SIG-M5 (cell line): Measurements from ENCODE around the gene RNF214.
"Not testable (repeated sequence)": the region's sequence is repeated elsewhere in the genome, so short reads cannot be mapped to it uniquely, and the experiment has no call there.

Experiments
- DNase-seq: peaks from one replicate; lab custom pipeline; 2025; lab: John Stamatoyannopoulos, UW

The RNF214 gene

GRCh38 chr11:117197516-117198456, 34.7 kb upstream of the RNF214 start:
- DNase-seq, result no peak

DNA sequence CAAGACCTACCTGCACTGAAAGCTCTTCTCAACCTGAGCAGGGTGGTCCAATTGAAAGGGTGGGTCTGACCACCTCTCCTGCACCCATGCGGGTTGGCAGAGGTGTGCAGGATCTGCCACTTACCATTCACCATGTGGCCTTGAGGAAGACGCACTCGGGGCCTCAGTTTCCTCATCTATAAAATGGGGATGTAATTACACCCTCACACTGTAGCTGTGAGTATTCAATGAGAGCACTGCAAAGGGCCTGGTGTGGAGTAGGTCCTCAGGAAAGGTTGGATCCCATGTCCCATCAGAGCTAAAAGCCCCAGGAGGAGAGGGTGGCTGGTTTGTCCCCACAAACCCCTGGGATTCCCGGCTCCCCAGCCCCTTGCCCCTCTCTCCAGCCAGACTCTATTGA, 33.9 kb upstream of the RNF214 start:
- no peak for DNase-seq

- DNase-seq, result no peak
Measured at GRCh38 chr11:117199053-117199915, 33.2 kb upstream of the RNF214 start, which contains the start of gene TAGLN. TAGLN (plus strand) TSS chr11:117199370; CDS start chr11:117203014, 3,644 bp downstream.

- DNase-seq, result no peak
Measured at GRCh38 chr11:117199916-117200812, 32.3 kb upstream of the RNF214 start.

DNA sequence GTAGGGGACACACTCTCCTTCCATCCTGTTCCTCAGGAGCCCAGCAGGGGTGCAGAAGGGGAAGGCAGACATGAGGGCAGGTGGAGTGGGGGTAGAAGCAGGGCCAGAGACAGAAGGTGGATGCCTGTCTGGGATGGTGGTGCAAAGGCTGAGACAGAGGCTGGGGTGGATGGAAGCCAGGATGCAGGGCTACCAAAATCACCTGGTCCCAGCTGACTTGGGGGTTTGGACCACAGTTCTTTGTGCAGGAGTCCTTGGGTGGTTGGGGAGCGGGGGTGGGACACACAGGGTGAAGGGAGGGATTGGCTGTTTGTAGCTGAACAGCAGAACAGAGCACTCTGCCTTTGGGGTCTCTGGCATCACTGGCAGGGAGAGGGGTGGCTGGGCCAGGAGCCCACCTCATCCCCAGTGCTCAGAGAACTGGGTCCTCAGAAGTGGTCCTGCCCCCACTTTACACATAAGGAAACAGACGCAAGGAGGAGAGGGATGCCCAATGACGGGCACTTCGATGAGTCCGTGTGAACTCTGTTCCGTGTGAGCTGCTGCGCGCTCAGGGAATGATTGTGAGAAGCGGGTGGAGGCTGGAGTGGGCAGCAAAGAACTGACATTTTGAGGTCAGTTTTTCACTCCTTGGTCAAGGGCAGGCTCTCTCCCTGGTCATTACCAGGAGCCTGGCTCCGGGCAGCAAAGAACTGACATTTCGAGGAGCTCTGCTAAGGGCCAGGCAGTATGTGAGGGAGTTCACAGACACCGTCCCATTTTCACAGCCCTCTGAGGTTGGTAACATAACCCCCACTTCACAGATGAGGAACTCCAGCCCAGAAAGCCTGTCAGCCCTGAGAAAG, 31.4 kb upstream of the RNF214 start:
- no peak for DNase-seq

- no peak for DNase-seq
Measured at GRCh38 chr11:117201658-117202305, 30.7 kb upstream of the RNF214 start.

DNA sequence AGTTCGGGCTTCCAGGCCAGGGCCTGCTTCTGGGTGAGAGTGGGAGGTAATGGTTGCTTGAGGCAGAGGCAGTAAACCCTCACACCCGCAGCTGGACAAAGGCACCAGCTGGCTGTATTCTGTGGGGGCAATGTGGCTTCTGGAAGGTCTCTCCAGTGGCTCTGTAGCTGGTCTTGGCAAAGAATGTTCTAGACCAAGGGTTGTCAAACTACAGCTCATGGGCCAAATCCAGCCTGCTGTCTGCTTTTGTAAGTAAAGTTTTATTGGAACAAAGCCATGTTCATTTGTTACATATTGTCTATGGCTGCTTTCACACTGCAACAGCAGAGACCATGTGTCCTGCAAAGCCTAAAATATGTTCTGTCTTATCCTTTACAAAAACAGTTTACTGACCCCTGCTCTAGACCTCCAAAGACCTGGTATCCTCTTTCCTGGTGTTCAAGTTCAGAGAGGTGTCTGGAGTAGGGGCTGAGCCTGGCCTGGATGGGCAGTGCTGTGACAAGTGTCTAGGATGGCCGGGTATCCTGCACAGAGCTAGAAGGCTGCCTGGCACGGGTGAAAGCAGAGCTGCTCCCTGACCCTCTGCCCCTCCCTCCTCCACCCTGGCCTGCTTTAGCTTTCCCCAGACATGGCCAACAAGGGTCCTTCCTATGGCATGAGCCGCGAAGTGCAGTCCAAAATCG, 29.9 kb upstream of the RNF214 start:
- no peak for DNase-seq

DNA sequence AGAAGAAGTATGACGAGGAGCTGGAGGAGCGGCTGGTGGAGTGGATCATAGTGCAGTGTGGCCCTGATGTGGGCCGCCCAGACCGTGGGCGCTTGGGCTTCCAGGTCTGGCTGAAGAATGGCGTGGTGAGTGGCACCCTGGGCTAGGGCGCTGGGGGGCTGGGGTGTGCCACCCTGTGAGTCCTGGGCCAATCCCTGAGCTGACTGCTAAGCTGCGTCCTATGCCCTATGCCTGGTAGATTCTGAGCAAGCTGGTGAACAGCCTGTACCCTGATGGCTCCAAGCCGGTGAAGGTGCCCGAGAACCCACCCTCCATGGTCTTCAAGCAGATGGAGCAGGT, 29.4 kb upstream of the RNF214 start:
- no peak for DNase-seq

DNA sequence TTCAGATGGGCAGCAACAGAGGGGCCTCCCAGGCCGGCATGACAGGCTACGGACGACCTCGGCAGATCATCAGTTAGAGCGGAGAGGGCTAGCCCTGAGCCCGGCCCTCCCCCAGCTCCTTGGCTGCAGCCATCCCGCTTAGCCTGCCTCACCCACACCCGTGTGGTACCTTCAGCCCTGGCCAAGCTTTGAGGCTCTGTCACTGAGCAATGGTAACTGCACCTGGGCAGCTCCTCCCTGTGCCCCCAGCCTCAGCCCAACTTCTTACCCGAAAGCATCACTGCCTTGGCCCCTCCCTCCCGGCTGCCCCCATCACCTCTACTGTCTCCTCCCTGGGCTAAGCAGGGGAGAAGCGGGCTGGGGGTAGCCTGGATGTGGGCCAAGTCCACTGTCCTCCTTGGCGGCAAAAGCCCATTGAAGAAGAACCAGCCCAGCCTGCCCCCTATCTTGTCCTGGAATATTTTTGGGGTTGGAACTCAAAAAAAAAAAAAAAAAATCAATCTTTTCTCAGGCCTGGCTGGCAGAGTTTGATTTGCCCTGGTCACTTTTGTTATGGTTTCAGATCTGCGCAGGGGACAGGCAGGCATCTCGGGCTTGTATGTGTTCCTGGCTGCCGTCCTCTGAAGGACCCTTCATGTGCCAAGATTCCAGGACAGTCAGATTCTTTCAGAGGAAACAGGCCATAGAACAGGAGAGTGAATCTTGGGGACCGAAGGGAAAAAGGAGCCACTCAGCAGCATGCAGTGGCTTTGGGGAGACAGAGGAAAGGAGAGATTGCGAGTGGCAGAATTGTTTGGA, 28.0 kb upstream of the RNF214 start:
- no peak for DNase-seq

- DNase-seq, result no peak
Measured at GRCh38 chr11:117205211-117205818, 27.2 kb upstream of the RNF214 start.

- DNase-seq, result not testable (repeated sequence)
Measured at GRCh38 chr11:117206111-117206510, 26.4 kb upstream of the RNF214 start.

GRCh38 chr11:117206859-117207258, 25.6 kb upstream of the RNF214 start:
- not testable (repeated sequence) for DNase-seq

DNA sequence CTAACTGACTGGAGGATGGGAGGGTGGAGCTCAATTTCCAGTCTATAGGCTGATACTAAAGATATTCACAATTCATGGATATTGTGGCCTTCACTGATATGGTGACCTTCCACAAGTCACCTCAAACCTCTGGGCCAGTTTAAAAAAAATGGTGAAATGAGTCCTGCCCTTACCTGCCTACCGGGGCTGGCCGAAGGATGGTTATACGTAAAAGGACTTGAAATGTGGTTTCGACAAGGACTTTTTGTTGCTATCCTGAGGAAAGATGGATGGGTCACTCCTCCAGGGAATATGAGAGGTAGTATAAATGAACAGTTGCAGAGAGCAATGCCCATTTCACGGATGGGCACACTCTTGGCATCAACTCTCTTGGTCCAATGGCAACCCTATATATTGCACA, 25.0 kb upstream of the RNF214 start:
- not testable (repeated sequence) for DNase-seq

DNA sequence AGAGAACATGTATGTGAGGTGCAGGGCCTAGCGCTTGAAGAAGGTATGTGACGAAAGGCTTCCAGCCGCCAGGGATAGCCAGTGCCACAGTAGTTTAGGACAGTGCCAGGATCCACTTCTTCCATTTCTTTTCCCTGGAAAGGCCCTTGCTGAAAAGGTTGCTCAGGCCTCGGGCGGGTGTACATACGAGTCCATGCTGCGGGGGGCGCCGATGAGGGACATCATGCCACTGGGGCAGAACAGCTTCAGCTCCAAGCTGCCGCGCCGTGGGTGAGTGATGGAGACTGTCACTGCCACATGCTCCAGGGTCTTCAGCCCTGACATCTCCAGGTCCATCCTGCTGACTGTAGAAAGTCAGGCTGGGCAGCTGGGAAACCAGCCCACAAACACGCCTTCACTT, 23.8 kb upstream of the RNF214 start:
- DNase-seq, result not testable (repeated sequence)

DNA sequence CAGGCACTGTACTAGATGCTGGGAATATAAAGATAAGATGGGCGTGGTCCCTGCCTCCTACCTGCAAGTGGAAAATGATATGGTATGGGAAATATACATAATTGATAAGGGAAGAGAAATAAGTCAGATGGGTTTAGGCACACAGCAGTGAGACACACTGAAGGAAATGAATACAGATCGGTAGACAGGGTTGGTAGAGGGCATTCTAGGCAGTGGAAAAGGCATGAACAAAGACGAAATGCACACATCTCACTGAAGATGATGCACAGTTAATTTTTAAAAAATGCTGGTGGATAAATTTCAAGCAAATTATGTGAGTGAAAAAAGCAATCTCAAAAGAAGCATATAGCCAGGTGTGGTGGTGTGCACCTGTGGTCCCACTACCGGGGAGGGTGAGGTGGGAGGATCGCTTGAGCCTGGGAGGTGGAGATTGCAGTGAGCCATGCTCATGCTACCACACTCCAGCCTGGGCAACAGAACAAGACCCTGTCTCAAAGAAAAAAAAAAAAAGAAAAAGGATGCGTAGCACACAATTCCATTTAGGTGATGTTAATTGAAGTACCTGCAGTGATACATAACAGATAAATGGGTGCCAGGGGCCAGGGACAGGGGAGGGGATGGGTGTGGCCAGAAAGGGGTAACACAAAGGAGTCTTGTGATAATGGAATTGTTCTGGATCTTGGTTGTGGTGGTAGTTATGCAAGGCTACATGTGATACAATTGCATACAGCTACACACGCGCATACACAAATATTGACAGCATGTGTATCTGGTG, 22.9 kb upstream of the RNF214 start:
- DNase-seq, result not testable (repeated sequence)

DNA sequence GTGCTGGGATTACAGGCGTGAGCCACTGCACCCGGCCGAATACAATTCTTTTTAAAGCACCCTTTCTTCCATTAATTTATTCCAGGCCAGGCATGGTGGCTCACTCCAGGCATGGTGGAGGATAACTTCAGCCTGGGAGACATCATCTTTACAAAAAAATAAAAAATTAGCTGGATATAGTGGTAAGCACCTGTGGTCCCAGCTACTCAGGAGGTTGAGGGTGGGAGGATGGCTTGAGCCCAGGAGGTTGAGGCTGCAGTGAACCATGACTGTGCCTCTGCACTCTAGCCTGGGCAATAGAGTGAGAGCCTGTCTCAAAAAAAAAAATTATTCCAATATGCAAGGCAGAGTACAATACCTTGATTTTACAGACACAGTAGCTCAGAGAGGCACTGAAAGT, 21.9 kb upstream of the RNF214 start:
- DNase-seq, result no peak

GRCh38 chr11:117212697-117213355, 19.6 kb upstream of the RNF214 start:
- no peak for DNase-seq
